HG03095 (cell line): ENCODE measurements around the gene NAE1.

Source experiments
- ATAC-seq: cut with Tn5 transposase; IDR thresholded peaks from one replicate; pipeline ENCODE4 v1.9.1; 2021; ENCODE audit warnings: moderate library complexity; ENCODE audit not compliant: unreplicated experiment

Gene NAE1

DNA sequence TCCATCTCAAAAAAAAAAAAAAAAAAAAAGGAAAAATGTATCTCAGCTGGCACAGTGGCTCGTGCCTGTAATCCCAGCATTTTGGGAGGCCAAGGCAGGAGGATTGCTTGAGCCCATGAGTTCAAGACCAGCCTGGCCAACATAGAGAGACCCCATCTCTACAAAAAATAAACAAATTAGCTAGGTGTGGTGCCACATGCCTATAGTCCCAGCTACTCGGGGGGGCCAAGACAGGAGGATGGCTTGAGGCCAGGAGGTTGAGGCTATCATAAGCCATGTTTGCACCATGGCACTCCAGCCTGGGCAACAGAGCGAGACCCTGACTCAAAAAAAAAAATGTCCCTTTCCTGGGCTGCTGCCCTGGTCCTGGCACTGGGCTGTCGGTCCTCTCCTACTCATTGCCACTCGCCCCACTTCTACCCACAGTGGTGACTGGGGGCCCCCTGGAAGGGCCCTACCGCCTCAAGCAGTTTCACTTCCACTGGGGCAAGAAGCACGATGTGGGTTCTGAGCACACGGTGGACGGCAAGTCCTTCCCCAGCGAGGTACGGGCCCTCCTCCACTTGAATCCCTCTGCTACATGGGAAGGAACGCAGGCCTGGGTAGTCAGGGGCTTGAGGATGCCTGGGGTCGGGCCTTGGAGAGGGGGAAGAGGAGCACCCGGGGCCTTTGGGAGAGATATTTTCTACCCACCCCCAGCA is 19.5 kb upstream of the NAE1 start:
- ATAC-seq = no peak

DNA sequence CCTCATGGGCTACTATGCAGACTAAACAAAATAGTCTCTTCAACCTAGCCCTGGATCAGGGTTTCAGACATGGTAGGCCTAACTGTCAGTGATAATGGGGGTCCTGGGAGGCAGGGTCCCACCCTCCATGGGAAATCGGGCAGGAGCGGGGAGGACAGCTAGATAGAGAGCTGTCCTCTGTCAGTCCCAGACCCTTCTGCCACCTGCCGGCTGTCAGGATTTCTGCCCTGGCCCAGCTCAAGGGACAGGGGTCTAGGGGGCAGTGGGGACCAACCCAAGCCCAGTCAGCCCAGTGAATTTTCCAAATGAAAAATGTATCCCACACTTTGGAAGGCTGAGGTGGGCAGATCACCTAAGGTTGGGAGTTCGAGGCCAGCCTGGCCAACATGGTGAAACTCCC is 18.8 kb upstream of the NAE1 start:
- ATAC-seq = no peak

DNA sequence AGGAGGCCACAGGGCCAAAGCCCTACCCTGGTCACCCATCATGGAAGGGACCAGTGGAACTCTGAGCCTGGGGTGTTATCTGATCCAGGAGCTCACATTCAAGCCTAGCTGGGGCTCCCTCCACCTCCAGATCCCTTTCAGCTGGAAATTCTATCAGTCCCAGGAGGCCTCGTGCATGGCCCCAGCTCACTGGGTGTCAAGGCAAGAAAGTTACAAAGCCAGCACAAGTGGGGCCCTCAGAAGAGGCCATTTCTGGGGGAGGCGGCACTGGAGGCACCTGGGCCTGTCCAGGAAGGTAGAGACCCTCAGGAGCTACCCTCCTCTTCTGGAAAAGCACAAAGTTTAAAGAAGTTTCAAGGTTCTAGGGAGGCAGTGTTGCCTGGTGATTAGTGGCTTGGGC is 18.2 kb upstream of the NAE1 start:
- no peak for ATAC-seq

DNA sequence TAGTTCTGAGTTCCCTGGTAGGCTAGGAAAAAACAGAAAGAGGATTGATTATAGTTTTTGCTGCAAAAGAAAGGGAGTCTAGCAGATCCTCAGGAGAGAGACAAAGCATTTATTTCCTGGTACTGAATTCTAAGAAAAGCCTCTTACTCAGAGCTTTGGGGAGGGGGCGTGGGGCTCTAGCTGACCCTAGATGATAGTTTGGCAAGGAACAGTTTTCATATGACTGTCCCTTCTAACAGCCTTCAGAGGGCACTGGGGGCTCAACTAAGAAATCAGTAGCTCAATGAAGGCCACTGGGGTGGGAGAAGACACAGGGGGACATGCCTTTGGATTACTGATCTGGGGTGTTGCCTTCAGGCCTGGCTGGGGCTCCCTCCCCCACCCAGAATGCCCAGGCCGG is 17.4 kb upstream of the NAE1 start:
- ATAC-seq = no peak

DNA sequence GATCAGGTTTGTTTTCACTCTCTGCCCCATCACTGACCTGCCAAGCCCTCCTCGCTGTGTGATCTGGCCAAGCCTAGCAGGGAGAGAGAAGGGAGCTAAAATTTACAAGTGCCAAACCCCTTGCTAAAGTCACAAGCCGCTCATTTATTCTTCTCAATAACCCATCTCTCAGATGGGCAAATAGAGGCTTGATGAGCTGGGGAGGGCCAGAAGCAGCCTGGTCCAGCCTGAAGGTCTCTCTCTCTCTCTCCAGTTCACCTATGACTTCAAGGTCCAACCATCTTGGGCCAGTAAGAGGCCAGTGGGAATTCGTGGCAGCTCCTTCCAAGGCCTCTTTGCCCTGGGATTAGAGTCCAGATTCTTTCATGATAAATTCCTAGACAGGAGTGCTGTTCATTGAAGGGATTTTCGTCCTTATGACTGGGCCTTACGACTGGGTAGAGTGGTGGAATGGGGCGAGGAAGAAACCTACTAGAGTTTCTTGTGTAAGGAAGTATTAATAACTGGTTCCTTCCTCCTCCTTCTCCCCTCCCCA is 16.8 kb upstream of the NAE1 start:
- no peak for ATAC-seq

DNA sequence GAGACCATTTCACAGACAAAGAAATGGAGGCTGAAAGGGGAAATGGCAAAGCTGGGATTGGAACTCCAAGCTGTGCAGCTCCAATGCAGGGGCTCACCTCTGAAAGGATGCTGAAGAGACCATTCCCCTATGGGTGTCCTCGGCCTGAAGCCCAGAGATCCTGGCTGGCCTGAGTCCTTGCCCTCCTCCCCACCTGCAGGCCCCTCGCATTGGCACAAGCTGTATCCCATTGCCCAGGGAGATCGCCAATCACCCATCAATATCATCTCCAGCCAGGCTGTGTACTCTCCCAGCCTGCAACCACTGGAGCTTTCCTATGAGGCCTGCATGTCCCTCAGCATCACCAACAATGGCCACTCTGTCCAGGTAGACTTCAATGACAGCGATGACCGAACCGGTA is 16.1 kb upstream of the NAE1 start:
- no peak for ATAC-seq

DNA sequence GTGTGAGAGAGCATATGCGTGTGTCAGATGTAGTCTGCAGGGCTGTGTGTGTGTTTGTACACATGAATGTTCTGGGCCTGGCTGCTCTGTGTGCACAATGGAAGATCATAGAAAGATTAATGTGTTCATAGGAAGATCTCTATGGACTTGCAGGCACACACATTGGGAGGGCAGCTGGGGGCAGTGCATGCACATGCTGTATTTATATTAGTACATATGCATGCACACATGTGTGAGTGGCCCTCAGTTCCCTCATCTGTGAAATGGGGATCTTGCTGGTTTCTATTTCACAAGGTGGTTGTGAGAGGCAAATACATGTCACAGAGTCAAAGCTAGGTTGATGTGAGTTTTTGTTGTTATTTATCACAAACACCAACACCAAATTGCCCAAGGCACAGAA is 15.5 kb upstream of the NAE1 start:
- no peak for ATAC-seq

DNA sequence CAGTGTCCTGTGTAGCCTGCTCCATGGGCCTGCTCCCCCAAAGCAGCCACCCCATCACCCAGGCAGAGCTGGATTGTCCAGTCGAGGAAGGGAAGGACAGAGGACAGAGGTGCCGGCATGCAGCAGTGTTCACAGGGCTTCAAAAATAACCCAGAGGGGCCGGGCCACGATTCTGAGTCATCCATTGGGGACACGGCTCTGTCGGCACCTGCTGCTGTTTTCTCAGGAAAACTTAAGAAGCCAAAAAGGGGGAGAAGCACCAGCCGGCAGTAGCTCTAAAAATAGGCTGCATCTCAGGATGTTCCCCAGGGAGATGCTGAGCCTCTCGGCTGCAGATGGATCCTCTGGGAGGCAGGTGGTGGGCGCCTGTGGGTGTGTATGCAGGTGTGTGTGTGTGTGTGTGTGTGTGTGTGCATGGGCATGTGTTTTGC is 15.0 kb upstream of the NAE1 start:
- no peak for ATAC-seq

DNA sequence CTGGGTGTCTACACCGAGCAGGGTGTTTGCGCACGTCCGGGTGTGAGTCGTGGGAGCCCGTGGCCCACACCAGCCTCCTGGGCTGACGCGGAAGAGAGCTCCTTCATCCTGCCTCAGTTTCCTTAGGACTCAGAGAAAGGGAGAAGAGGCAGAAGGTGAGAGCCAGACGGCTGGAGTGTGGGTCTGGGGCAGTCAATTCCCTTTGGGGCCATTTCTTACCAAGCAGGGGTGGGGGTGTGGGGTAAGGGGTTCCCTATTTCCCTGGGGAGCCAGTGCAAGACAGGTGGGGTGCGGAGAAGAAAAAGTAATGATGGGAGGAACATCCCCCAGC is 14.3 kb upstream of the NAE1 start:
- no peak for ATAC-seq

DNA sequence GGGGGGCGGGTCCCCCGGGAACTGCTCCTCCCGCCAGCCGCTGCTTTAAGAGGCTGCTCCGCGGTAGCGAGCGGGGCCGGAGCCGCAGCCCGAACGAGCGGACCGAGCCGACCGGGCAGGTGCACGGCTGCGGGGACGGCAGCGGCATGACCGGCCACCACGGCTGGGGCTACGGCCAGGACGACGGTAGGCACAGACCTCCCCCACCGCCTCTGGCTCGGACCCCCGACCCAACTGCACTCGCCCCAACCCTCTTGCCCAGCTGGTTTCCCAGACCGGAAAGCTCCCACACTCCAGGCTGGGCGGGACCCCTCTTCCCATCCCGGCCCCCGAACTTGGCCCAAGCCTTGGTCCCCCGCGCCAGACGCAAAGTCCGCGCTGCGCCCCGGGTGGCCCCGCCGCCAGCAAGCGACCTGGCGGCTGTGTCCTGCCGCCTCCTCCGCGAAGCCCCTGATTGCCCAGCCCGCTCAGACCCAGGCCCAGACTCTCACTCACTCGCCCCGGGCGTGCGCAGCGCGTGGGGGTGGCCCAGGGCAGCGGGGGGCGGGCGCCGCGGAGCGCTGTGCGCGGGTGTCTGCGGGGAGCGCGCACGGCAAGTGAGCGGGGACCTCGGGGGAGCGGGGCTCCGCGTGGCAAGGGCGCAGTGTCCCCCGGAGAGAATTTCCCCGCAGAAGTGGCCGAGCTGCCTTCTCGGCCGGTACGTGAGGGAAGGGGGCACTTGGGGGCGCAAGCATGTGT is 13.7 kb upstream of the NAE1 start, which contains the start of gene CA7:
Gene CA7, plus strand, starts transcription at position 73 of the 738 bp plus-strand sequence. Its CDS starts 74 bp downstream, at position 147.
- no peak for ATAC-seq

DNA sequence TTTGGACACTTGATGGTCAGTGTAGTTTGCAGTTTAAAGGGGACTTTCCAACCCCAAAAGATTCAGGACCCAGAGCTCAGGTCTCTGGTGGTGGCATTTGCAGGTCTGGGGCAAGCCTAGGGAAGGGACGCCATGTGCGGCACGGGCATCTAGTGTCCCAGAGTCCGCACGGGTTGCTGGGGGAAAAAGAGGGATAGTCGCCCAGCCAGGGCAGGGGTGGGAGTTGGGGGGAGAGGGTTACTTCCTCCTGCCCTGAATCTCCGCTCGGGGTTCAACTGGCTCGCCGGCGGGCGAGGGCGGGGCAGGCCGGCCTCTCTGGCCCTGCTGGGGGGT is 13.2 kb upstream of the NAE1 start:
- ATAC-seq = no peak

DNA sequence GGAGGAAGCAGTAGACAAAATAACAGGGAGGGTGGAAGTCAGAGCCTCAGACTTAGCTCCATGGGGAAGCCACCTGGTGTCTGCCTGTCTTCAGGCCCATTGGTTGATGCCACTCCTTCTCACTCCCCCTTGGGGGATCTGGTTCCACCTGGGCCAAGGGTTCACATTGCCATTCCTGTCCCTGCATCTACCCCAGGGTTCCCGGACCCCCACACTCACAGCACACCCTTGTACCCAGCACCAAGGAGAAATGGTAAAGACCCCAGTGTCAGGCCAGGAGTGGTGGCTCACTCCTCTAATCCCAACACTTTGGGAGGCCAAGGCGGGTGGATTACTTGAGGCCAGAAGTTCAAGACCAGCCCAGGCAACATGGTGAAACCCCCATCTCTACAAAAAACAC is 12.4 kb upstream of the NAE1 start:
- ATAC-seq = no peak

DNA sequence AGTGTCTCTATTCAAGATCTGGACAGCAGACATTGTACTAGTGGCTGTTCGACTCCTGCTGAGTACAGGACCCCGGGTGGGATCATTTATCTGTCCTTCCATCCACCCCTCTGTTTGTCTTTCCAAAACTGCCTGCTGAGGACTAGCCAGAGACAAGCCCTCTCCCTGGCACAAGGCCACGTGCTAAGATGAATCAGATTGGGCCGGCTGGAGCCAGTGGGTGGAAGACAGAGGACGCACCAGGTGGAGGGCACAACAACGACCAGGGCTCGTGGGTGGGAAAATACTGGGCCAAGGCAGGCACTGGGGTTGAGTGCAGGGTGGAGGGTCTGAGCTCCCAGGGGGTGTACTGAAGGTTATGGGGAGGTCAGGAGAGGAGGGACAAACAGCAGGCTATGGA is 12.0 kb upstream of the NAE1 start:
- ATAC-seq = no peak

DNA sequence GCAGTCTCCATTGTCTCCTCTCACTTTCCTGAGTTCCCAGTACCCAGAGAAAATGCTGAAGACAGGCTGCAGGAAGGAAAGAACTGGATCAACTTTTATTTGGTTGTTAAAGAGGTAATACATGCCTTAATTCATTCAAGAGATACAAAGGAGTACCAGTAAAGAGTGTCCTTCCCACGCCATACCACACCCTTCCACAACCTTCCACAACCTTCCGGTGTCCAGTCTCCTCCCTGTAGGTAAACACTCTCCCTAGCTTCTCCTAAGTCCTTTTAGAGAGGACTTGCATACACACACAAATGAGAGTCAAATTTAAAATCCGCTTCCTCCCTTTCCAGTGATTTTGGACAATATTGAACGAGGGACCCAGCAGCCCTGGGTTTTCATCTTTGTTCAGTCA is 10.6 kb upstream of the NAE1 start:
- no peak for ATAC-seq

DNA sequence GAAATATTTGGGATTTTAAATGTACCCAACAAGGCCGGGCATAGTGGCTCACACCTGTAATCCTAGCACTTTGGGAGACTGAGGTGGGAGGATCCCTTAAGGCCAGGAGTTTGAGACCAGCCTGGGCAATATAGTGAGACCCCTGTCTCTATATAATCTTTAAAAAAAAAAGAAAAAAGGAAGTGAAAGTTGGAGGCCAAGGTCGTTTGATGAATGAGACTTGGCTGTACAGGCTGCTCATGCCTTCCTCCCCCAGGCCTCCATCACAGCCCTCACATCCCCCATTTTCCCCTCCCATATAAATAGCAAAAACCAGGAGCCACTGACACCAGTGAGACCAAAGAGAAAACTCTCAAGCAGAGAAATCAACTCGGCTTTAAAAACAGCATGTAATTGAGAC is 10.1 kb upstream of the NAE1 start:
- no peak for ATAC-seq

DNA sequence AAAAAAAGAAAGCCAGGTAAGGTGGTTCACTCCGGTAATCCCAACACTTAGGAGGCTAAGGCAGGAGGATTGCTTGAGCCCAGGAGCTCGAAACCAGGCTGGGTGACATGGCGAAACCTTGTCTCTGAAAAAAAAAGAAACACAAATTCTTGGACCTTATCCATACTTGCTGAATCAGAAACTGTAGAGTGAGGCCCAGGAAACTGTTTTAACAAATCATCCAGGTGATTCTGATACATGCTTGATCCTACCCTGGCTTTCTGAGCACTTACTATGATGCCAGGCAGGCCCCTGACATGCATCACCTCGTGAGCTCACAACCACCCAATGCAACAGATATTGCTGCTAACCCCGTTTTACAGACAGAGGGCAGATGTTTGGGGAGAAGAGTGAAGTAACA is 4.0 kb upstream of the NAE1 start:
- no peak for ATAC-seq

DNA sequence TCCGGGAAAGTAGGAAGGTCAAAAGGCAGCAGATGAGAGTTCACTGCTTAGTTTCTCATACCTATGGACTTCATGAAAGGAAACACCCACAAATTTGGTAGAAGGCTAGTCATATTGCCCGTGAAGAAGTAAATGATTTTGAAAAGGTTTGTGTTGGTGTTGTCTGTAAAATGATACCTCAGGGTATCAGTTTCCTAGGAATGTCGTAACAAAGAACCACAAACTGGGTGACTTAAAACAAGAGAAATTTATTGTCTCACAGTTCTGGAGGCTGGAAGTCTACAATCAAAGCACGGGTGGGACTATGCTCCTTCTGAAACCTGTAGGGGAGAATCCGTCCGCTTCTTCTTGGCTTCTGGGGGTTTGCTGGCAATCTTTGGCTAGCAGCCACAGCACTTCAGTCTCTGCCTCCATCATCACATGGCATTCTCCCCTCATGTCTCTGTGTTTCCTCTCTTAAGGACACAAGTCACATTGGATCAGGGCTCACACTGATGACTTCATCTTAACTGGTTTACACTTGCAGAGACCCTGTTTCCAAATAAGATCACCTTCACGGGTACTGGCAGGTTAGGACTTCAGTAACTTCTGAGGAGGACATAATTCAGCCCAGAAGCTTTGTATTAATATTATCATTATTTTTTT is 2.0 kb upstream of the NAE1 start:
- no peak for ATAC-seq

DNA sequence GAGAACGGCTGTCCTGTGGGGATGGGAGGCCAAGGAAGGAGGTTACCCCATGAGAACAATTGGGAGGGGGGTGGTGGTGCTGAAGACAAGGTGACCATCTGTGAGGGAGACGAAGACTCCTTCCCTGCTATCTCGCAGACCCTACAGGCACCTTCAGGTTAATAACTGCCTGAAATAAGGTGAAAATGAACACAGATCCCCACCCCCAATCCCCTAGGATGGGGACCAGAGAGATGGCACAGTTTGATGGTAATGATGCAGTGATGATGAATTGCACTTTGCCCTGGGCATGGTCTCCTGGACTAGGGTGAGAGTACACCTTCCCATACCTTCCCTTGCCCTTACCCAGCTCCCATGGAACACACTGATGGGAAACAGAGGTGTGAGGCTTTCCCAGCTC is 1.4 kb upstream of the NAE1 start:
- no peak for ATAC-seq

DNA sequence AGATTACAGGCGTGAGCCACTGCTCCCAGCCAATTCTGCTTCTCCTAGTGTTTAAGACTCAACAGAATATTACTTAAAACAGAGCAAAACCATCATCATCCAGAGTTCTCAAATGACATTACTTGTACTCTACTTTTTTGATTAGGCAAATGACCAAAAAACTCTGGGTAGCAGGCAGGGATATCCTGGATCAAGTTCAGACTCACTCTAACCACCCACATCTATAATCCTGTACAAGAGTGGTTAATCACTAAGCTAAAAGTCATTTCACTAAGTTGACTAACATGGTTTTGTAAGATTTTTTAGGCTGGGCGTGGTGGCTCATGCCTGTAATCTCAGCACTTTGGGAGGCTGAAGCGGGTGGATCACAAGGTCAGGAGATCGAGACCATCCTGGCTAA is 6.8 kb downstream of the NAE1 start:
- no peak for ATAC-seq

DNA sequence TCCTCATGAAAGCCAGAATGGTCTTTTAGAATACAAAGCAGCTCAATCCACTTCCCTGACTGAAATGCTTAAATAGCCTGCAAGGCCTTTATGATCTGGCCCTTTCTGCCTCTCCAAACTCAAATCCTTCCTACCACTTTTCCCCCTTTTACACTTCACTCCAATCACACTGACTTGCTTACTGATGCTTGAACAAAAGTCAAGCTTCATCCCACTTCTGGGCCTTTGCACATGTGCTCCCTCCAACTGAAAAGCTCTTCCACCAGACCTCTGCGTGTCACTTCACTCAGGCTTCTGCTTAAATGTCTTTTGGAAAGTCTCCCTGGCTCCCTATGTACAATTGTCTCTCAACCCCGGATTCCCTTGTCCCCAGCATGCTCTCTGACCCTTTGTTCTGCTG is 16.0 kb downstream of the NAE1 start:
- no peak for ATAC-seq

DNA sequence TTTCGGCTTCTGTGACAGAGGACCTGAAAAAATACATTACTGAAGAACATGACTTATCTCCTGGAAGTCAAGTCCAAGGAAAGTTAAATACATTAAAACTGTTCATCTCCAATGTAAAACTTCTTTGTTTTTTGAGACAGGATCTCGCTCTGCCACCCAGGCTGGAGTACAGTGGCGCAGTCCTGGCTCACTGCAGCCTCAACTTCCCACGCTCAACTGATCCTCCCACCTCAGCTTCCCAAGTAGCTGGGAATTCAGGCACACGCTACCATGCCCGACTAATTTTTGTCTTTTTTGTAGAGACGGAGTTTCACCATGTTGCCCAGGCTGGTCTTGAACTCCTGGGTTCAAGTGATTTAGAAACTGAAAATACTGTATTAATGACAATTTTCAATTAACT is 19.7 kb downstream of the NAE1 start:
- no peak for ATAC-seq

DNA sequence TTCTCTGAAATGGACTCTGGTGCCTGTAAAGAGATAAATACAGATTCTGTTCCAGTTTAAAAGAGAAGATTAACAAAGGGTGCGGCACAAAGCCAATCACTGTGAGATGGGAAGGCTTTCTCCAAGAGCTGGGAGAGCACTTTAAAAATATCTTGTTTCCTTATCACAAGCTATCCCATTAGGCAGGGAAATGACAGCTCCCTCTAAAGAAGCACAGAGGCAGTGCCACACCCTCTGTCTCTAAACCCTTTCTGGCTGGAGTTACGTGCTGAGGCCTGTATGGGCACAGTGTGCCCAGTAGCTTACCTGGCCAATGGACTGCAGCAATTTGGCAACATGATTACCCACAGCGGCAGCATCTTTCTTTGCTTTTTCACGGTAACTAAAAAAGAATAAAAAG is 20.4 kb downstream of the NAE1 start:
- no peak for ATAC-seq
